ENCODE results near the gene TRIM72. TPM values are rescaled to one million over a fixed set of nuclear protein-coding genes. Genes with fewer than 3 reads are reported as not detected.

Gene TRIM72
- total and polyA plus RNA-seq, 2 donors (not counting 3 experiments of a cell fraction or from before 2014, with no cell fraction given) = not detected

GRCh38 chr16:31256466-31256865 is 42.5 kb downstream of the TRIM72 start:
- Histone ChIP-seq H4K20me1 (replicated peaks; ENCODE audit: control insufficient read depth, extremely low read depth, insufficient read depth, low read length) (no peaks in the 10 kb centered on the region), H3K27me3 (ENCODE audit: control insufficient read depth in 2 of 2, insufficient read depth in 2 of 2, low read length in 2 of 2) (no peaks in the 10 kb centered on the region), H3K9ac (replicated peaks; ENCODE audit: extremely low read depth, insufficient read depth, low read length) (no peak overlapping the region), H3K4me1 (ENCODE audit: control insufficient read depth, extremely low read depth, insufficient read depth, low read length) (no peaks in the 10 kb centered on the region), H3K4me2 (ENCODE audit: insufficient read depth, low read length) (no peak overlapping the region), H2AFZ (ENCODE audit: low read depth, low read length) (no peak overlapping the region), H3K9me1 (replicated peaks; ENCODE audit: control insufficient read depth, extremely low read depth, insufficient read depth, low read length) (no peaks in the 10 kb centered on the region), H3K9me3 (replicated peaks; ENCODE audit: control insufficient read depth, insufficient read depth, low read length) (no peaks in the 10 kb centered on the region), H3K4me3 (replicated peaks in 1 of 3; ENCODE audit: insufficient read depth in 1 of 3, low read depth in 1 of 3, low read length in 3 of 3) (no peak overlapping the region), H3K36me3 (ENCODE audit: control insufficient read depth in 2 of 2, extremely low read depth in 1 of 2, insufficient read depth in 2 of 2, low read length in 2 of 2) (no peaks in the 10 kb centered on the region), H3K79me2 (ENCODE audit: control insufficient read depth, insufficient read depth, low read length) (no peaks in the 10 kb centered on the region), H3K27ac (ENCODE audit: insufficient read depth, low read depth, low read length) (no peak overlapping the region)
- CTCF ChIA-PET = interaction anchor here (0.6 kb wide), 1 partner anchor 12 kb away, joined by 3 read pairs; no protein-coding TSS in a partner anchor
- BruUV-seq (replicated peaks) = no TSS peak
- dilution Hi-C loops (cut with MboI; ENCODE audit: extremely low pct_ligation_motif_present, low sequenced_read_pairs) = no loop called here
- DNase-seq (ENCODE audit: low read depth, low spot score) (no peak), FAIRE-seq (no peak)
- POLR2A ChIA-PET = no interaction called here
- TF ChIP-seq POLR2A (IDR thresholded peaks at IDR 0.05; ENCODE audit: low read depth, low read length) (no peak), MYC (IDR thresholded peaks at IDR 0.05; ENCODE audit: low read depth, low read length) (no peak), MAX (IDR thresholded peaks at IDR 0.05; ENCODE audit: insufficient read depth, insufficient read length) (no peak), EZH2 (IDR thresholded peaks at IDR 0.05; ENCODE audit: borderline replicate concordance, low read depth, low read length, severe bottlenecking) (no peak)
- intact Hi-C loops (cut with micrococcal nuclease) = no loop called here

GRCh38 chr16:31258366-31258765 is 44.4 kb downstream of the TRIM72 start:
- no peaks in the 10 kb centered on the region for H4K20me1 ChIP-seq (replicated peaks; ENCODE audit: control insufficient read depth, extremely low read depth, insufficient read depth, low read length)
- CTCF ChIA-PET = interaction anchor here (1.1 kb wide), 1 partner anchor 9 kb away, joined by 4 read pairs; no protein-coding TSS in a partner anchor
- H3K4me3 ChIP-seq (replicated peaks in 1 of 3; ENCODE audit: insufficient read depth in 1 of 3, low read depth in 1 of 3, low read length in 3 of 3) = no peak overlapping the region
- no peak for DNase-seq (ENCODE audit: low read depth, low spot score)
- H3K4me2 ChIP-seq (ENCODE audit: insufficient read depth, low read length) = no peak overlapping the region
- no peak overlapping the region for H3K27ac ChIP-seq (ENCODE audit: insufficient read depth, low read depth, low read length)
- no peaks in the 10 kb centered on the region for H3K9me3 ChIP-seq (replicated peaks; ENCODE audit: control insufficient read depth, insufficient read depth, low read length)
- H3K27me3 ChIP-seq (ENCODE audit: control insufficient read depth in 2 of 2, insufficient read depth in 2 of 2, low read length in 2 of 2) = no peaks in the 10 kb centered on the region
- no peak overlapping the region for H3K9ac ChIP-seq (replicated peaks; ENCODE audit: extremely low read depth, insufficient read depth, low read length)
- POLR2A ChIA-PET = no interaction called here
- no peaks in the 10 kb centered on the region for H3K4me1 ChIP-seq (ENCODE audit: control insufficient read depth, extremely low read depth, insufficient read depth, low read length)
- no peaks in the 10 kb centered on the region for H3K9me1 ChIP-seq (replicated peaks; ENCODE audit: control insufficient read depth, extremely low read depth, insufficient read depth, low read length)
- TF ChIP-seq EZH2 (IDR thresholded peaks at IDR 0.05; ENCODE audit: borderline replicate concordance, low read depth, low read length, severe bottlenecking) = no peak
- H3K79me2 ChIP-seq (ENCODE audit: control insufficient read depth, insufficient read depth, low read length) = no peaks in the 10 kb centered on the region
- intact Hi-C loops (cut with micrococcal nuclease) (no loop called here), dilution Hi-C loops (cut with MboI; ENCODE audit: extremely low pct_ligation_motif_present, low sequenced_read_pairs) (no loop called here)
- no peaks in the 10 kb centered on the region for H3K36me3 ChIP-seq (ENCODE audit: control insufficient read depth in 2 of 2, extremely low read depth in 1 of 2, insufficient read depth in 2 of 2, low read length in 2 of 2)
- H2AFZ ChIP-seq (ENCODE audit: low read depth, low read length) = no peak overlapping the region
- BruUV-seq (replicated peaks) = no TSS peak
- no peak for FAIRE-seq

Data from endothelial cell of umbilical vein (primary cell).